Tibial artery (tissue), 4 donors: ENCODE data around the gene OR52L1.
"Not testable (repeated sequence)": the region's sequence is repeated elsewhere in the genome, so short reads cannot be mapped to it uniquely, and the experiment has no call there.

Experiments used
- DNase-seq, 2 donors: peaks; one replicate each; pipeline ENCODE4 v3.0.0-alpha.2; 2019
- H3K27ac ChIP-seq, 2 donors: fragments of 200-600 bp; sonication (generic) in 1 of 2; 1 replicate in 1 of 2; 2 replicates in 1 of 2; pipeline ENCODE4 v1.5.1; 2018 to 2019; ENCODE audit warnings: mild to moderate bottlenecking in 1 of 2
- H3K27me3 ChIP-seq, 2 donors: fragments of 200-600 bp; sonication (generic) in 1 of 2; one replicate each; pipeline versions ENCODE4 v1.5.1 to v1.6.0; 2016 to 2019
- H3K36me3 ChIP-seq, 3 donors: fragments of 200-600 bp; sonication (generic) in 2 of 3; one replicate each; pipeline ENCODE4 v1.5.1; 2016 to 2019; ENCODE audit warnings: mild to moderate bottlenecking in 2 of 3
- H3K4me1 ChIP-seq, 4 donors: fragments of 200-600 bp; sonication (generic) in 2 of 4; 1 replicate in 3 of 4; 2 replicates in 1 of 4; pipeline ENCODE4 v1.5.1; 2016 to 2019
- H3K4me3 ChIP-seq, 2 donors: fragments of 200-600 bp; sonication (generic) in 1 of 2; 1 replicate in 1 of 2; 2 replicates in 1 of 2; pipeline ENCODE4 v1.5.1; 2018 to 2019; ENCODE audit warnings: mild to moderate bottlenecking in 2 of 2
- H3K9me3 ChIP-seq, 3 donors: fragments of 200-600 bp; sonication (generic) in 1 of 3; one replicate each; pipeline ENCODE4 v1.5.1; 2016 to 2019
- CTCF ChIP-seq, 2 experiments: fragments of 200-600 bp in 1 of 2; fragments of 450-650 bp in 1 of 2; IDR thresholded peaks; one replicate each; pipeline ENCODE4 v1.5.1; 2017 to 2019; ENCODE audit warnings: antibody characterized with exemption in 2 of 2, mild to moderate bottlenecking in 1 of 2, moderate library complexity in 1 of 2
- intact Hi-C: fragments of 100-400 bp; cut with DNase I; formaldehyde crosslinking; loops from one replicate; pipeline ENCODE4 v1.15.0; 2023; ENCODE audit warnings: low total_unique reads

The OR52L1 gene

GRCh38 chr11:5968394-5968793 is 18.4 kb downstream of the OR52L1 start, which contains the start of gene OR56A5:
OR56A5 (minus strand) TSS chr11:5968494; CDS start chr11:5968494, 0 bp downstream.
- intact Hi-C loops: no loop called here
- no peak for DNase-seq
- H3K9me3 ChIP-seq: no peaks in the 10 kb centered on the region
- no peak within 1 kb of the TSS for H3K27ac ChIP-seq
- H3K4me1 ChIP-seq: no peaks in the 10 kb centered on the region
- H3K27me3 ChIP-seq: no peaks in the 10 kb centered on the region
- no peak within 1 kb of the TSS for H3K4me3 ChIP-seq
- TF ChIP-seq CTCF (IDR thresholded peaks at IDR 0.05): no peak
- H3K36me3 ChIP-seq: no peaks in the 10 kb centered on the region

GRCh38 chr11:5967708-5968107 is 19.1 kb downstream of the OR52L1 start:
- Histone ChIP-seq H3K27me3 (no peaks in the 10 kb centered on the region), H3K4me3 (no peak overlapping the region), H3K4me1 (no peaks in the 10 kb centered on the region), H3K27ac (no peak overlapping the region), H3K36me3 (no peaks in the 10 kb centered on the region), H3K9me3 (peaks cover 0 to 5% (median 0%) of the 10 kb centered on the region in 3 donors)
- intact Hi-C loops: no loop called here
- no peak for TF ChIP-seq CTCF (IDR thresholded peaks at IDR 0.05)
- DNase-seq: no peak

- Histone ChIP-seq H3K4me3 (no peak overlapping the region), H3K36me3 (no peaks in the 10 kb centered on the region), H3K9me3 (peaks cover 0 to 7% (median 0%) of the 10 kb centered on the region in 3 donors), H3K27ac (no peak overlapping the region), H3K4me1 (no peaks in the 10 kb centered on the region), H3K27me3 (no peaks in the 10 kb centered on the region)
- intact Hi-C loops: no loop called here
- TF ChIP-seq CTCF (IDR thresholded peaks at IDR 0.05): no peak
- DNase-seq: no peak
Measured at GRCh38 chr11:5966958-5967357, 19.8 kb downstream of the OR52L1 start.

- H3K4me1 ChIP-seq, H3K27ac ChIP-seq, H3K4me3 ChIP-seq, H3K36me3 ChIP-seq, H3K27me3 ChIP-seq, DNase-seq, intact Hi-C loops: not testable (repeated sequence)
- H3K9me3 ChIP-seq: peaks cover 0 to 15% (median 9%) of the 10 kb centered on the region in 3 donors
Measured at GRCh38 chr11:5960704-5961320, 26.0 kb downstream of the OR52L1 start.

GRCh38 chr11:5955586-5955985 is 31.2 kb downstream of the OR52L1 start:
- intact Hi-C loops: no loop called here
- no peak for DNase-seq

More at GRCh38 chr11:5955586-5955985, 31.2 kb downstream of the OR52L1 start:
- Histone ChIP-seq H3K27me3 (no peaks in the 10 kb centered on the region), H3K27ac (no peak overlapping the region), H3K4me3 (no peak overlapping the region), H3K9me3 (peaks cover 0 to 8% (median 7%) of the 10 kb centered on the region in 3 donors), H3K4me1 (no peaks in the 10 kb centered on the region), H3K36me3 (no peaks in the 10 kb centered on the region)
- no peak for TF ChIP-seq CTCF (IDR thresholded peaks at IDR 0.05)
